OCI-LY3 (cell line): Measurements from ENCODE around the gene ZNF668.

Source experiments
- CTCF ChIP-seq: fragments of 200-600, 300-600 bp; sonication (generic); IDR thresholded peaks from 2 replicates; pipeline ENCODE4 v1.5.1; 2014; ENCODE audit warnings: antibody characterized with exemption, low read length, low read depth
- EZH2phosphoT487 ChIP-seq: fragments of 200-600 bp; shearing (Covaris generic); IDR thresholded peaks from 2 replicates; pipeline ENCODE4 v1.6.1; 2018; ENCODE audit warnings: antibody characterized with exemption, mixed run types, low read depth

DNA sequence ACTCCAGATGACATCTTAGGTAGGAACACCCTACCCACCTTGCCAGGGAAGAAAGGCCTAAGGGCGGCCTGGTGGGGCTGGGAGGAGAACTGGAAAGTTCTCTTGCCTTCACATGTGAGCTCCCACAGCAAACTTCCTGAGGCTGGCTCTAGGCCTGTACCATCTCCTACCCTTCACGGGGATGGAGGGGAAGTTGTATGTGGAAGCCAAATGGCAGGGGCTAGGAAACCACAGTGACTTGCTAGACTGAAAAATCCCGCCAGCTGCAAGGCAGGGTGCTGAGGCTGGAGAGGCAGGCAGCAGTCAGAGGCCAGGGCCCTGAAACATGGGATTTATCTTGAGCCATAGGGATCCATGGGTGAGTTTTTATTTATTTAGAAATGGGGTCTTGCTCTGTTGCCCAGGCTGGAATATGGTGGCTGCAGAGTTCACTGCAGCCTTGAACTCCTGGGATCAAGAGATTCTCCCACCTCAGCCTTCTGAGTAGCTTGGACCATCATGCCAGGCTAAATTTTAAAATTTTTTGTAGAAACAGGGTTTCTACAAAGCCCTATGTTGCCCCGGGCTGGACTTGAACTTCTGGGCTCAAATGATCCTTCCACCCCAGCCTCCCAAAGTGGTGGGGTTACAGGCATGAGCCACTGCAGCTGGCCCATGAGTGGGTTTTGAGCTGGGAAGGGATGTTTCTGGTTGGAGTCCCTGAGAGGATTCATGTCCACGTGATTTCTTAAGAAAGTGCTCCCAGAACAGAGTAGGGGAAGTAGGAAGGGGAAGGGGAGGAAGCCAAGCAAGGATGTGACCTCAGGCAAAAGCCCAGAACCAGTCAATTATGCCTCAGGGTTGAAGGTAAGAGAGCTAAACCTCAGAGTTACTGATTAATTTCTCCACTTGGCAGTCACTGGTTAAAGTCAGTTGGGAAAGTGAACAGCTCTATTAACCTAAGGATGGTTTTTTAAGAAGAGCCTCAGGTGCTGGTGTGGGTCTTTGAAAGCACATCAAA is 39.4 kb upstream of the ZNF668 start:
- TF ChIP-seq CTCF, result no peak
- no peak for TF ChIP-seq EZH2phosphoT487
